GM19324 (cell line): ENCODE results near the gene IFNAR2.
"Not testable (repeated sequence)": the region's sequence is repeated elsewhere in the genome, so short reads cannot be mapped to it uniquely, and the experiment has no call there.

Experiments used
- ATAC-seq: cut with Tn5 transposase; IDR thresholded peaks from one replicate; pipeline ENCODE4 v1.9.1; 2021; ENCODE audit warnings: mild to moderate bottlenecking, moderate library complexity; ENCODE audit not compliant: unreplicated experiment, low FRiP score

Gene IFNAR2

DNA sequence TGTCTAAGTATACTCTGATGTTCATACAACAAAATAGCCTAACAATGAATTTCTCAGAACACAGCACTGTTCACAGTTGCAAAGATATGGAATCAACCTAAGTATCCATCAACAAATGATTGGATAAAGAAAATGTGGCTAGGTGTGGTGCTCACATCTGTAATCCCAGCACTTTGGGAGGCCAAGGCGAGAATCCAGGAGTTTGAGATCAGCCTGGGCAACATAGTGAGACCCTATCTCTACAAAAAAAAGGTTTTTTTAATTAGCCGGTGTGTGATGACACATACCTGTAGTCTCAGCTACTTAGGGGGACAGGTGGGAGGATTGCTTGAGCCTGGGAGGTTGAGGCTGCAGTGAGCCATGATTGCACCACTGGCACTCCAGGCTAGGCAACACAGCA, 10.7 kb downstream of the IFNAR2 start:
- ATAC-seq, result no peak

DNA sequence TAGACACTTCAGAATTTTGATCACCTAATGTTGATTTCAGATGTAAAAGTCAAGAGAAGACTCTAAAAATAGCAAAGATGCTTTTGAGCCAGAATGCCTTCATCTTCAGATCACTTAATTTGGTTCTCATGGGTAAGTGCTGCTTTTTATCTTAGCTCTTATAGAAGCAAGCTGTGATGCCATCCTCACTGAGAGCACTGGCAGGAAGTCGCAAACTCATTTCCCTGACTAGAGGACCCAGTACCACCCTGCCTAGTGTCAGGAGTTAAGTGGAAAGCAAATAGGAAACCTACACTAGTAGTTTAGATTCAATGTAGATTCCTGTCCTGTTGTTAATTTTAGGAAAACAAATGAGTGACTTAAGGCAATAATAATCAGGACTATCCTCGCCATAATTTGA, 12.1 kb downstream of the IFNAR2 start:
- no peak for ATAC-seq

DNA sequence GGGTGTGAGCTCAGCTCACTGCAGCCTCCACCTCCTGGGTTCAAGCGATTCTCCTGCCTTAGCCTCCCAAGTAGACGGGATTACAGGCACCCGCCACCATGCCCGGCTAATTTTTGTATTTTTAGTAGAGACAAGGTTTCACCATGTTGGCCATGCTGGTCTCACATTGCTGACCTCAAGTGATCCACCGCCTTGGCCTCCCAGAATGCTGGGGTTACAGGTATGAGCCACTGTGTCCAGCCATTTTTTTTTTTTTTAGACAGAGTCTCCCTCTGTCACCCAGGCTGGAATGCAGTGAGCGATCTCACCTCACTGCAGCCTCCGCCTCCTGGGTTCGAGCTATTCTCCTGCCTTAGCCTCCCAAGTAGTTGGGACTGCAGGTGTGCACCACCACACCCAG, 13.1 kb downstream of the IFNAR2 start:
- not testable (repeated sequence) for ATAC-seq

DNA sequence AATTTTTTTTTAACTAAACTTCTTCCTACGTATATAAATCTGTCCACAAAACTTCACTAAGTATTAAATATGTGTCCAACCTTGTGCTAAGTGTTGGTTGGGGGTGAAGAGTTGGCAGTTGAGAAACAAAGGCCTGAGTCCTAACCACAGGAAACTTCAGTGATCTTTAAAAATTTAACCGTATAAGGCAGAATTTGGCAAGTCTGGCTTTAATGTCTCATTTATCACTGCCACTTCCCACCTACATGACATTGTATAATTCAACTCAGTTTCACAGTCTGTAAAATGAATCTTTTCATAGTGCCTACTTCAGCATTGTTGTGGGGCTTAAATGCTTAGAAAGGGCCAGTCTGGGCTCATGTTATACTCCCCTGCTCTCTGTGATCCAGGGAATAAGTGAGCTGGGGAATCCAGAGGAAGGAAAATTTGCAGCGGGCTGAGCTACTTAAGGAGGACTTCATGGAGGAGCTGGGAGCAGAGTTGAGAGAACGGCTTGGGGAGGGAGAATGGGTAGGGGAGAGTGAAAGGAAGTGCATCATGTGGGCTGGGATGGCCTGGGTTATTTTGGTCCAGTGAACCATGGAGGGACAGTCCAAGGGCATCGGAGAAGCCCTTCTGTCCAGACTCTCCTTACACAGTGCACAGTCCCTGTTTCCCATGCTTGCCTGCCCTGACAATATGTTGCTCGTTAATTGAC, 14.5 kb downstream of the IFNAR2 start:
- ATAC-seq, result no peak

DNA sequence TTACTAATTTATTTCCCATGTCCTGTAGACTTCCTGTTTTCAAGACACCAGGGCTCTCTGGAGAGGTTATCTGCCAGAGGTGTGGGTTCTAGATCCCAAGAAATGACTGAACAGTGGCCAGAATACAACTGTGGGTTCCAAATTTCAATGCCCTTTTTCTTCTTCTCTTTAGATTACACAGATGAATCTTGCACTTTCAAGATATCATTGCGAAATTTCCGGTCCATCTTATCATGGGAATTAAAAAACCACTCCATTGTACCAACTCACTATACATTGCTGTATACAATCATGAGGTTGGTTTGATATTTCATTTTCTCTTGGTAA, 15.0 kb downstream of the IFNAR2 start:
- ATAC-seq, result no peak

DNA sequence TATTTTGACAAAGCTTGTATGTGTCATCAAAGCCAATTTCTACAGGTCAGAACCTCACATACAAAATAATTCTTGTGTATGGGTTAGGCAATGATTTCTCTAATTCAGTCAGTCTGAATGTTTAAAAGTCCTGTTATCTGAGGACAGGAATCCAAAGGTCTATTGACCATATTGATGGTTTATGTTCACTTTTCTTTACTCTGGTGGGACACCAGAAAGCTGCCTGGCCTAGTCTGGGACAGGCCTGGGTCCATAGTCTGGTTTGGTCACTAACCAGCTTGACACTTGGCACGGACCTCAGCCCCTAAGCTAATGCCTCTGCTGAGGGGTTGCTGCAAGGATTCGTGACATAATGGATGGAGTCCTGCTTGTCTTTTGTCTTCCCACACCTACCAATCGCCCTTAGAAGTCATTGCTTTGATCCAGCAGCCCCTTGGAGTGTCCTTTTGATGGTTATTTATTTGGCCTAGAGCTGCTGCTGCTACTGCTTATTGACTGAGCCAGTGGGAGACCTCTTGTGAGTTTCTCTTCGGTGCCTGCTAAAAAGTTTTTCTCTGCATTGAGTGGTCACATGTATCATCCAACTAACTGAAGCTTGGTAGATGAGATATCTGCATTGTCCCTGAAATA, 15.7 kb downstream of the IFNAR2 start:
- no peak for ATAC-seq

DNA sequence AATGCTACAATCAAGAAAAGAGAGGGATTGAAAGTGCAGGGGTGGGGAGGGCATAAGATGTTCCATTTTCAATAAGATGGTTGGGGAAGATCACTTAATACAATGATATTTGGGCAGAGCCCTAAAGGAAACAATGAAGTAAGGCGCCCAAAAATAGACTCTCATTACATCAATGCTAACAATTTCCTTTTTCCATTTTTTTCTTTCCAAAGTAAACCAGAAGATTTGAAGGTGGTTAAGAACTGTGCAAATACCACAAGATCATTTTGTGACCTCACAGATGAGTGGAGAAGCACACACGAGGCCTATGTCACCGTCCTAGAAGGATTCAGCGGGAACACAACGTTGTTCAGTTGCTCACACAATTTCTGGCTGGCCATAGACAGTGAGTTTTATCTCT, 16.8 kb downstream of the IFNAR2 start:
- ATAC-seq, result no peak

DNA sequence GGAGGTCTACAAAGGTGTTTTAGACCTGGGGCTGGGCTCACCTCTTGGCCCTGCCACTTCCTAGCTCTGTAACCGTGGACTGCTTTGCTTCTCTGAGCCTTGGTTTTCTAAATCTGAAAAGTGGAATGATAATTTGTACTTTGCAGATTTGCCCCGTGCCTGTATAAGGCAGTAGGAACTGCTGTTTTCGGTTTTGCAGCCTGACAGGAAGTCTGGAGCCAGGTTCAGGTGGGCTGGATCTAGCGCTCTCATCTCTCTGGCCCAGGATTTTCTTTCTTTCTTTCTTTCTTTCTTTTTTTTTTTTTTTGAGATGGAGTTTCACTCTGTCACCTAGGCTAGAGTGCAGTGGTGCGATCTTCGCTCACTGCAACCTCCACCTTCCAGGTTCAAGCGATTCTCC, 17.2 kb downstream of the IFNAR2 start:
- no peak for ATAC-seq

DNA sequence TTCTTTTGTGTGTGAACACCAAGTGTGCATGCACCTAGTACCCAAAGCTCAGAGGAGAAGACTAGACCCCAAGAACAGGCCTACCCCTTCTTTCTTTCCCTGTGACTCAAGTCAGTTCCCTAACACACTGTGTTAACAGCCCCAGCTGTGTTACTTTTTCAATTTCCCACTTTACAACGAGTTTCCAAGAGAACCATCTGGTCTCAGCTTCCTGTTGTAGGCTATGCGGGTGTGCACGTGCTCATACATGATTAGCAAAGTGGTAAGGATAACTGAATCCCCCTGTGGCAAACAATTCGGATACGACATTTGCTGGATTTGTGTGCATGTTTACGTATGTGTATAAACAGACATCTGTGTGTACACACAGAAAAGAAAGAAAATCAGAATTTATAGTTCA, 17.9 kb downstream of the IFNAR2 start:
- no peak for ATAC-seq

DNA sequence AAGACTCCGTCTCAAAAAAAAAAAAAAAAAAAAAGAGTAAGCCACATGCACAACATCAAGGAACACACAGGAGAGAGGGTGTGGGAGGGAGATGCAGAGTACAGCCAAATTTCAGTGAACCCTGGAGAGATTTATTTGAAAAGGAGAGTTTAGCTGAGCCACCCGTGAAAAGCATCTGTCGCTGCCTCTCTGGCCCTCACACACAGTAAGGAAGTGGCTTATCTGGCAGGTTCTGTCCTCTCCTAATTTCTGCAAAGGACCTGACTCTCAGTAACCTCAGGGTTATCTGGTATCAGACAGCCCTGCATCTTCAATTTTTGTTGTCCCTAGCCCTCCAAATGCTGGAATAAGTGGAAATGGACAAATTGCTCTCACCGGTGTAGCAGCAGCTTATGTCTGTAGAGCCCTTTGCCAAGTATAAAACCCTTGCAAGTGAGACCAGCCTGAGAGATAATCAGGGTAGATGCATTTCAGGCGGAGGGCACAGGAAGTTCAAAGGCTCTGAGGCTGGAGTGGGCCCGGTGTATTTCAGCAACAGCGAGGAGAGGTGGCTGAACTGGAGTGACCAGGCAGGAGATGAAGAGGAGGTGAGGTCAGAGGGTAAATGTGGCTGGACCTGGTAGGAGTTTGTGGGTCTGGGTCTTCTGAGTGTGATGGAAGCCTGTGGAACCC, 19.7 kb downstream of the IFNAR2 start:
- ATAC-seq, result no peak

DNA sequence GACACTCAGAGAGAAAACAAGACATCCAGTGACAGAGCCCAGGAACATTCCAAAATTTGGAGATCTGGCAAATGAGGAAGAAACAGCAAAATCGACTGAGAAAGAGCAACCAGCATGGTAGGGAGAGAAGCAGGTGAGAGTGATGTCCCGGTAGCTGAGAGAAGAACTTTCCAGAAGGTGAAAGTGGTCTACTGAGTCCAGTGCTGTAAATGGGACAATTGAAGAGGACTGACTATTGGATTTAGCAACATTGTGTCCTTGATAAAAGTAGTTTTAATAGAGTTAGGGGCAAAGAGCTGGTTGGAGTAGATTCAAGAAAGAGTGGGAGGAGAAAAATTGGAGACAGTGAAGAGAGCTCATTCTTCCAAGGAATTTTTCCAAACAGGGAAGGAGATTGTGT, 21.4 kb downstream of the IFNAR2 start:
- ATAC-seq, result no peak

DNA sequence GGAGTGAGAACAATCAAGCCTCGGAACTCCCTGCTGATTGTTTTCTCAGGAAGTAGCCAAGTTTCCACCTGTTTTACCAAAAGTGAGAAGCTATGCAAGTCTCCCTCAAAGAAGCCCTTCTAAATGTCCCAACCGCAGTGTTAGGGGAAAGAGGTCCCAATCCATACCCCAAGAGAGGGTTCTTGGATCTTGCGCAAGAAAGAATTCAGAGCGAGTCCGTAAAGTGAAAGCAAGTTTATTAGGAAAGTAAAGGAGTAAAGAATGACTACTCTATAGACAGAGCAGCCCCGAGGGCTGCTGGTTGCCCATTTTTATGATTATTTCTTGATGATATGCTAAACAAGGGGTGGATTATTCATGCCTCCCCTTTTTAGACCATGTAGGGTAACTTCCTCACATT, 23.6 kb downstream of the IFNAR2 start:
- not testable (repeated sequence) for ATAC-seq

DNA sequence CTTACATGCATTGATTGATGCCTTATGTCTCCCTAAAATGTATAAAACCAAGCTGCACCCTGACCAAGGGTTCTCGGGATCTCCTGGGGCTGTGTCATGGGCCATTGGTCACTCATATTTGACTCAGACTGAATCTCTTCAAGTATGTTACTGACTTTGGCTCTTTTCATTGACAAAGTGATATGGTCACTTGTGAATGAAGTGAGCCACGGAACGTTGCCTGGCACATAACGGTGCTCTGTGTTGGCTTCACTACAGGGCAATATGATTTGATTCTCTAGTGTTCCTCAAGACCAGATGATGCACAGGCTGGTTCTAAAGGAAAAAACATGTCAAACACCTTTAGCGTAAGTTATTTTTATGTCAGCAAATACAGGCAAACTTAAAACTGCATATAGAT, 25.0 kb downstream of the IFNAR2 start:
- no peak for ATAC-seq

DNA sequence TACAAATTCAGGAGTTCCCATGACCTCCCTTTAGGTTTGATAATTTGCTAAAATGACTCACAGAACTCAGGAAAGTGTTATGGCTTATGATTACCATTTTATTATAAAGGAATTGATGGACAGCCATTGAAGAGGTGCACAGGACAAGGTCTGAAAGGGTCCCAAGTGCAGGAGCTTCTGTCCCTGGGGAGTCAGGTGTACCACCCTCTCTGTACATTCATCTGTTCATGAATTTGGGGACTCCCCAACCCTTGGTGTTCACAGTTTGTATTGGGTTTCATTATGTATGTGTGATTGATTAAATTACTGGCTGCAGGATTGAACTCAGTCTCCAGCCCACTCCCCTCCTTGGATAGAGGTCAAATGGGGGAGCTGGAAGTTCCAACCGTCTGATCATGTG, 25.7 kb downstream of the IFNAR2 start:
- no peak for ATAC-seq

DNA sequence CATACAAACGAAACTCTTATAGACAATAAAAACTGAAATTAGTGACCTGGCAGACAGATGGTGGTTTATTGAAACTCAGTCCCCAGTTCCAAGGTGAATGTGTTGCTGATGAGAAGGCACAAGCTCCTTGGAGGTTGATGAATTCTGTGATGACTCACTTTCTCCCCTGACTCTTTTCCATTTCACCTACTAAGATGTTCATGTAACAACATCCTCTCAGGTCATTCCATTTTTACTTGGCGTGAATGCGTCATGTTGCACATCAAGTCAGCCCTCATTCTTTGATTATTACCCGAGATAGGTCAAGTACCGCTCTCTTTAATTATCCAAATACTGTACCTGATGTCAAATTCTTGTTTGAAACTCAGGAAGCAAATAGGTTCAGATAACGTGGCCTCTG, 26.3 kb downstream of the IFNAR2 start:
- no peak for ATAC-seq

DNA sequence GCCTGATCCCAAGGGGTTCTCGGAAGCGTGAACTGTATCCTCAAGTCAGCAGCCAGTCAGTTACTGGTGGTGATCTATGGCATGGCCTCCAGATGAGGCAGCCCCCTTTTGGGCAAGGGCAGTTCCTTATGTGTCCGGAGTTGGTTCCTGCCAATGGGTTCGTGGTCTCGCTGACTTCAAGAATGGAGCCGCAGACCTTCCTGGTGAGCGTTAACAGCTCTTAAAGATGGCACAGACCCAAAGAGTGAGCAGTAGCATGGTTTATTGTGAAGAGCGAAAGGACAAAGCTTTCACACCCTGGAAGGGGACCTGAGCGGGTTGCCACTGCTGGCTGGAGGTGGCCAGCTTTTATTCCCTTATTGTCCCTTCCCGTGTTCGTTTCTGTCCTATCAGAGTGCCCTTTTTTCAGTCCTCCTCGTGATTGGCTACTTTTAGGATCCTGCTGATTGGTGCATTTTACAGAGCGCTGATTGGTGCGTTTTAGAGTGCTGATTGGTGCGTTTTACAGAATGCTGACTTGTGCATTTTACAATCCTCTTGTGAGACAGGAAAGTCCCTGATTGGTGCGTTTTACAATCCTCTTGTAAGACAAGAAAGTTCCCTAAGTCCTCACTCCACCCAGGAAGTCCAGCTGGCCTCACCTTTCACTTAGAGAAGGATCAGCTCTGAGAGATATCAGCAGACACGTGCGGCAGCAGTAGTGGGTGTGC, 27.5 kb downstream of the IFNAR2 start:
- no peak for ATAC-seq

DNA sequence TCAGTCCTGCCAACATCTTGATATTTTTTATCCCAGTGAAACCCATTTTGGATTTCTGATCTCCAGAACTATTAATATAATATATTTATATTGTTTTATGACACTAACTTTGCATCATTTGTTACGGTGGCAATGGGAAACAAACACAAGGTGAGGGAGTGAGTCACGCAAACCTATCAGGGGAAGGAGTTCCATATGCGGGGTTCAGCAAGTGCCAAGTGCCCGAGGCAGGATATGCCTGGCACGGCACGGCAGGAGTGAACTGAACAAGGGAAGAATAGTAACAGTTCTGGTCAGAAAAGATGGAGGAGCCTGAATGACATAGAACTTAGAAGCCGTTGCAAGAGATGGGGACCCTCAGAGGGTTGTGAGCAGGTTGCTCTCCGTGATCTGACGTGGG, 28.7 kb downstream of the IFNAR2 start:
- ATAC-seq, result no peak

DNA sequence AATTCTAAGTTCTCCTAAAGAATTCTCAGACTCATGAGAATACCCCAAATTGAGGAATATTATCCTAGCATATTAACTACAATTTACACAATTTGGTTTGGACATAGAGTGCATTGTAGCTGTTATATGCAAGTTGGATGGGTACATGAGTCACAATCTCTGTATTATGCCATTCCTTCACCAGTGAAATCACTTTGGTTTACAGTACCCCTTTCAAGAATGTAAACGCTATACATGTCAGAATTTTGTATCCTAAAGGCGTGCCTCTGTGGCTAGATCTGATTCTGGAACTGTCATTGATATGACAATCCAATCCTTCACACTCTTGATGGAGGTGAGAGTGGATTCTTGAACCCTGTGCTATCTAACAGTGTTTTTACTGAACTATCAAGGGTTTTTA, 29.7 kb downstream of the IFNAR2 start:
- no peak for ATAC-seq

DNA sequence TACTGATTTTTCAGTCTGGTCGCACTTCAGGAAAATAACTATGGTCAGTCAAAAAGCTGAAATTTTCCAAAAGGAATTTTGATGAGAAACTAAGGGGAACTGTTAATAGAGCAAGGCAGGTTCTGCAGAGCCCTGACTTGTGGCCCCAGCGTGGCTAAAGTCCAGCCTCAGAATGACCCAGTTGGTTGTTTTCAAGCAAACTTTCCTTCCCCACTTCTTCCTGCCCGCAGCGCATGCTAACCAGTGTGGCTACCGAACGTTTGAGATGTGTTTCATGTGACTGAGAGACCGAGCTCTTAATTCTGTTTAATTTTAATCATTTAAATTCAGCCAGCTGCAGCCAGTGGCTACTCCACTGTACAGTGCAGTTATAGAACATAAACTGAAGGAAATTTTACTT, 30.3 kb downstream of the IFNAR2 start:
- ATAC-seq, result no peak

DNA sequence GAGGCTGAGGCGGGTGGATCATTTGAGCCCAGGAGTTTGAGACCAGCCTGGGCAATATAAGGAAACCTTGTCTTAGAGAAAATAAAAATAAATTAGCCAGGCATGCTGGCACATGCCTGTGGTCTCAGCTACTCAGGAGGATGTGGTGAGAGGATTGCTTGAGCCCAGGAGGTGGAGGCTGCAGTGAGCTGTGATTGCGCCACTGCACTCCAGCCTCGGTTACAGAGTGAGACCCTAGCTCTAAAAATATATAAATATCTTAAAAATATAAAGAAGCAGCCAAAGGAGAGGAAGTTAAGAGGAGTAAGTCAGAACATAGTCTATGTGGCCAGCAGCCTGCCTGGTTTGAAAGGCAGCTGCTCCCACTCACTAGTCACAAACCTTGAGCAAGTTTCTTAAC, 31.9 kb downstream of the IFNAR2 start:
- no peak for ATAC-seq

DNA sequence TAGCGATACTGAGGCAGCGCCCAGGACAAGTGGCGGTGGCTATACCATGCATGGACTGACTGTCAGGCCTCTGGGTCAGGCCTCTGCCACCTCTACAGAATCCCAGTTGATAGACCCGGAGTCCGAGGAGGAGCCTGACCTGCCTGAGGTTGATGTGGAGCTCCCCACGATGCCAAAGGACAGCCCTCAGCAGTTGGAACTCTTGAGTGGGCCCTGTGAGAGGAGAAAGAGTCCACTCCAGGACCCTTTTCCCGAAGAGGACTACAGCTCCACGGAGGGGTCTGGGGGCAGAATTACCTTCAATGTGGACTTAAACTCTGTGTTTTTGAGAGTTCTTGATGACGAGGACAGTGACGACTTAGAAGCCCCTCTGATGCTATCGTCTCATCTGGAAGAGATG, 33.2 kb downstream of the IFNAR2 start:
- ATAC-seq, result no peak

DNA sequence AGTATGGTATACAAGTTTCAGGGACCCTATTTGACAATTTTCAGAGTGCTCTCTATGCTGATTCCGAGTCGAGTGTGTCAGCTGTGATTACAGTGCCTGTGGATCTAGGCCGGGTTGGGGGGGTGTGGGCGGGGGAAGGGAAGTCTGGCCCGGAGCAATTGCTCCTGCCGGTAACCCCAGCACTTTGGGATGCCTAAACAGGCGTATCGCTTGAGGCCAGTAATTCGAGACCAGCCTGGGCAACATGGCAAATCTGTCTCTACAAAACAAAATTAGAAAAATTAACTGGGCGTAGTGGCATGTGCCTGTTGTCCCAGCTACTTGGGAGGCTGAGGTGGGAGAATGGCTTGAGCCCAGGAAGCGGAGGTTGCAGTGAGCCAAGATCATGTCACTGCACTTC, 34.8 kb downstream of the IFNAR2 start:
- no peak for ATAC-seq
